Fibroblast of lung (primary cell): ENCODE measurements around the gene PRRX1. TPM values are rescaled to one million over a fixed set of nuclear protein-coding genes. Genes with fewer than 3 reads are reported as not detected.

Experiments used
- DNase-seq, 2 donors: peaks; one replicate each; pipeline versions ENCODE4 v3.0.0 to v3.0.0-alpha.2; 2010; ENCODE audit warnings: low read depth in 2 of 2
- H2AFZ ChIP-seq: 2 replicates; pipeline ENCODE4 v1.5.1; 2012; ENCODE audit warnings: low read length, control low read depth, inconsistent platforms
- H3K27ac ChIP-seq: 2 replicates; pipeline ENCODE4 v1.5.1; 2011; ENCODE audit warnings: low read length, control low read depth; ENCODE audit not compliant: insufficient read depth
- H3K27me3 ChIP-seq: 2 replicates; pipeline ENCODE4 v1.5.1; 2011; ENCODE audit warnings: mild to moderate bottlenecking, low read length; ENCODE audit not compliant: control insufficient read depth, insufficient read depth
- H3K36me3 ChIP-seq: 2 replicates; pipeline ENCODE4 v1.5.1; 2011; ENCODE audit warnings: low read length; ENCODE audit not compliant: control insufficient read depth, insufficient read depth
- H3K4me1 ChIP-seq: 2 replicates; pipeline ENCODE4 v1.5.1; 2011; ENCODE audit warnings: low read length; ENCODE audit not compliant: control insufficient read depth, insufficient read depth; ENCODE audit errors: extremely low read depth
- H3K4me2 ChIP-seq: 2 replicates; pipeline ENCODE4 v1.5.1; 2011; ENCODE audit warnings: low read length, control low read depth; ENCODE audit not compliant: insufficient read depth; ENCODE audit errors: extremely low read depth
- H3K4me3 ChIP-seq, 4 experiments: fragments of 200-600 bp in 1 of 4; sonication (generic) in 1 of 4; replicated peaks in 1 of 4; 2 replicates each; pipeline ENCODE4 v1.5.1; 2011 to 2016; ENCODE audit warnings: low read length in 4 of 4, low read depth in 3 of 4, mild to moderate bottlenecking in 3 of 4, control low read depth in 2 of 4, inconsistent platforms in 1 of 4, mixed read lengths in 1 of 4; ENCODE audit not compliant: insufficient read depth in 1 of 4; ENCODE audit errors: control extremely low read depth in 1 of 4
- H3K79me2 ChIP-seq: 2 replicates; pipeline ENCODE4 v1.5.1; 2012; ENCODE audit warnings: mild to moderate bottlenecking, low read length, inconsistent platforms; ENCODE audit not compliant: control insufficient read depth, insufficient read depth
- H3K9ac ChIP-seq: 2 replicates; pipeline ENCODE4 v1.5.1; 2011; ENCODE audit warnings: mild to moderate bottlenecking, low read length, control low read depth; ENCODE audit not compliant: insufficient read depth
- H3K9me3 ChIP-seq: 2 replicates; pipeline ENCODE4 v1.5.1; 2012; ENCODE audit warnings: low read depth, low read length; ENCODE audit not compliant: control insufficient read depth, insufficient read depth
- H4K20me1 ChIP-seq: 2 replicates; pipeline ENCODE4 v1.5.1; 2011; ENCODE audit warnings: low read length; ENCODE audit not compliant: control insufficient read depth, insufficient read depth; ENCODE audit errors: extremely low read depth
- CTCF ChIP-seq, 2 donors: IDR thresholded peaks in 1 of 2; conservative IDR thresholded peaks in 1 of 2; 1 replicate in 1 of 2; 2 replicates in 1 of 2; pipeline ENCODE4 v1.5.1; 2011 to 2012; ENCODE audit warnings: low read length in 2 of 2, control low read depth in 1 of 2, inconsistent platforms in 1 of 2, low read depth in 1 of 2, mild to moderate bottlenecking in 1 of 2
- EZH2 ChIP-seq: IDR thresholded peaks from 2 replicates; pipeline ENCODE4 v1.5.1; 2012; ENCODE audit warnings: low read length, control low read depth, mild to moderate bottlenecking; ENCODE audit errors: missing control alignments
- polyA plus RNA-seq, 2 donors: library from polyadenylated mRNA; depleted of rRNA in 1 of 2; stranded (reverse) in 1 of 2; unstranded in 1 of 2; fragments of >200 nt; gene quantifications; 2 replicates each; pipeline ENCODE4 v1.2.1, GENCODE V29; 2011 to 2012; ENCODE audit warnings: missing spikeins in 1 of 2
- total RNA-seq: library from RNA; depleted of rRNA; stranded (reverse); fragments of >200 nt; gene quantifications from 2 replicates; pipeline ENCODE4 v1.2.1, GENCODE V29; 2014

PRRX1 gene
- total and polyA plus RNA-seq, 2 donors (not counting 1 experiment from before 2014, with no cell fraction given): 128 to 349 TPM

GRCh38 chr1:170663404-170664092 lies 383 bp upstream of the PRRX1 start:
- Histone ChIP-seq H3K9me3 (no peaks in the 10 kb centered on the region), H3K79me2 (peaks cover 55% of the 10 kb centered on the region), H3K9ac (peak overlapping the region; percentile 96), H4K20me1 (no peaks in the 10 kb centered on the region), H3K4me3 (peak overlapping the region; percentile 68 to 100 (median 90)), H2AFZ (no peak overlapping the region), H3K4me1 (peaks cover 2% of the 10 kb centered on the region), H3K27ac (peak overlapping the region; percentile 97), H3K27me3 (no peaks in the 10 kb centered on the region), H3K36me3 (peaks cover 6% of the 10 kb centered on the region), H3K4me2 (peak overlapping the region; percentile 80)
- peak; percentile 36 to 60 for DNase-seq
- TF ChIP-seq CTCF (conservative IDR thresholded peaks at IDR 0.05 in 1 of 2, IDR thresholded peaks at IDR 0.05 in 1 of 2; ENCODE audit: low read depth in 1 of 2, low read length in 2 of 2) (no peak), EZH2 (no peak)

DNA sequence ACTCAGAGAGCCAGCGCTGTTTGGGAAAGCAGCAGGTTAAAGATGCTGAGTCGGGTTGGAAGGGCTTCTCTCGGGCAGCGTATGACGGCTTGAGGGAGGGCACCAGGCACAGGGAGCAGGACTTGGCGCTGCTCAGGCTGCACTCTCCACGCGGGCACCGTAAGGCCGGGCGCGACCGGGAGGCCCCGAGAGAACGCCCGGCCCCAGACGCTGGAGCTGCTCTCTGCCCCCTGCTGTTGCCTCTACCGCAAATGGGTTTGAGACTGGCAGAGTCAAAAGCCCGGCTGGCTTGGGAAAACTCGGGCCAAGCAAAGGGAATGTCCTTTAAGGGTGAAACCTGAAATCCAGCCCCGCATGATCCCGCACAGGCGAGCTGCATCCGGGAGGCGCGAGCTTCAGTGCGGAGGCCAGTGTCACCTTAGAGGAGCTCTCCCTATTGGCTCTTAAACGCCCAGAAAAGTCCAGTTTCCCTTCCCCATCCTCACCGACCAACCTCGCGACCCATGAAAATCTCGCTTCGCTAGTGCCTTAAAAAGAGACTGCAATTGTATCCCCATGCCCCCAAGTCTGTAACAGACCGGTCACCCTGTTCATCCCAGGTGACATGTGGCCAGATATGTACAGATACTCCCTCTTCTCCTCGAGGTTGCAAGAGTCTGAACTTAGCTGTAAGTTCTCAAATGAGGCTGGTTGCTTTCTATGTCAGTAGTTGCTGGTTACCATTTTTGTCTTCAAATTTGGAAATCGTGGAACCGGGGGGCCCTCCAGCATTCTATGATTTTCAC lies 1.1 kb downstream of the PRRX1 start:
- Histone ChIP-seq H3K4me1 (peaks cover 2% of the 10 kb centered on the region), H3K27ac (peak overlapping the region; percentile 97), H3K4me3 (peak overlapping the region; percentile 68 to 100 (median 90)), H3K9ac (peak overlapping the region; percentile 96), H3K36me3 (peaks cover 10% of the 10 kb centered on the region), H3K27me3 (no peaks in the 10 kb centered on the region), H3K4me2 (peak overlapping the region; percentile 86), H3K79me2 (peaks cover 69% of the 10 kb centered on the region), H2AFZ (no peak overlapping the region), H4K20me1 (no peaks in the 10 kb centered on the region), H3K9me3 (no peaks in the 10 kb centered on the region)
- peak; percentile 56 to 74 for DNase-seq
- TF ChIP-seq CTCF (conservative IDR thresholded peaks at IDR 0.05 in 1 of 2, IDR thresholded peaks at IDR 0.05 in 1 of 2; ENCODE audit: low read depth in 1 of 2, low read length in 2 of 2) (peak in 1 of 2 donors; percentile 40), EZH2 (no peak)

DNA sequence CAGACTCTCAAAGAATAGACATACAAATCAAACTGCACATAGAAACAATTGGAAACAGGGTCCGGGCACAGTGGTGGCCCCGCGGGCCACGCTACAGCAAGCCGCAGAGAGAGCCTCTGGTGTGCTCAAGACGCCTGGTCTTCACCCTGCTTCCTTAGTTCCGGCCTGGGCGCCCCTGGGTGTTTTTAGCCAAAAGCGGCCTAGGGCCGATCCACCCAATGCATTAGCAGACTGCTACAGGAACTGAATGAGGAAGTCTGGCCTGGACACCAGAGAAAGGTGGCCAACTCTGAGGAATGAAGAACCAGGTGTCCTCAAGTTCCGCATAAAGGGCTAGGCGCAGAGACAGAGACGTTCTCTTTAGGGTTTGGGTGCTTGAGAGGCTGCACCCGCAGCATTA lies 1.7 kb downstream of the PRRX1 start:
- DNase-seq: peak in 1 of 2 donors; percentile 27
- Histone ChIP-seq H2AFZ (no peak overlapping the region), H3K4me3 (peak overlapping the region; percentile 68 to 100 (median 90)), H3K27ac (peak overlapping the region; percentile 97), H3K9me3 (no peaks in the 10 kb centered on the region), H4K20me1 (no peaks in the 10 kb centered on the region), H3K9ac (no peak overlapping the region), H3K4me1 (peaks cover 2% of the 10 kb centered on the region), H3K27me3 (no peaks in the 10 kb centered on the region), H3K4me2 (peak overlapping the region; percentile 86), H3K36me3 (peaks cover 10% of the 10 kb centered on the region), H3K79me2 (peaks cover 76% of the 10 kb centered on the region)
- TF ChIP-seq CTCF (conservative IDR thresholded peaks at IDR 0.05 in 1 of 2, IDR thresholded peaks at IDR 0.05 in 1 of 2; ENCODE audit: low read depth in 1 of 2, low read length in 2 of 2) (no peak), EZH2 (no peak)
